ENCODE data around the gene BTBD19. TPM values are rescaled to one million over a fixed set of nuclear protein-coding genes. Genes with fewer than 3 reads are reported as not detected.

The BTBD19 gene
- polyA plus RNA-seq, 2 of the 4 experiments (the other 2 are of a cell fraction) = 4.7 to 7.4 TPM

GRCh38 chr1:44785029-44785380 is 23.3 kb upstream of the BTBD19 start:
- TF ChIP-seq NR3C1 (IDR thresholded peaks at IDR 0.05) (no peak), E2F6 (IDR thresholded peaks at IDR 0.05; ENCODE audit: borderline replicate concordance, low read depth) (no peak), RNF2 (IDR thresholded peaks at IDR 0.05; ENCODE audit: borderline replicate concordance, low read depth) (no peak), HOXB5 (CRISPR knock-in tag; IDR thresholded peaks at IDR 0.05) (no peak), ZSCAN20 (CRISPR knock-in tag; IDR thresholded peaks at IDR 0.05) (no peak), CEBPB (IDR thresholded peaks at IDR 0.05) (no peak), HMGXB4 (CRISPR knock-in tag; IDR thresholded peaks at IDR 0.05; ENCODE audit: borderline replicate concordance) (no peak)
- ChIA-PET CTCF (interaction anchor here (1.0 to 7.1 kb wide), 7 partner anchors 7 to 55 kb away, joined by 3 to 44 read pairs (median 6); partner anchors contain the start of genes BTBD19 and PLK3), POLR2A (interaction anchor here (1.8 kb wide), 2 partner anchors 10 to 34 kb away, joined by 4 to 11 read pairs; partner anchors contain the start of gene RPS8)
- DNase-seq (ENCODE audit: low read depth in 1 of 2, low spot score in 1 of 2) = no peak
- Histone ChIP-seq H3K27ac (no peak overlapping the region), H3K4me1 (peaks cover 6% of the 10 kb centered on the region), H3K4me3 (no peak overlapping the region), H3K9me3 (no peaks in the 10 kb centered on the region), H3K4me2 (no peak overlapping the region; the same call in 1 of the 3 replicates)
- no peak for FAIRE-seq
- ATAC-seq = peak; percentile 7 to 14; a peak in 4 of 6 replicates
- 84% methylated on average over 5 of the region's 6 CpGs for WGBS (ENCODE audit: missing lambda C conversion rate)

- ChIA-PET CTCF (interaction anchor here (0.7 to 7.1 kb wide), 12 partner anchors 8 to 110 kb away, joined by 3 to 44 read pairs (median 4); partner anchors contain the start of genes BTBD19, KIF2C and PLK3), POLR2A (interaction anchor here (1.6 to 1.8 kb wide), 2 partner anchors 10 to 34 kb away, joined by 4 to 11 read pairs; partner anchors contain the start of gene RPS8)
- TF ChIP-seq PBX3 (IDR thresholded peaks at IDR 0.05) (no peak), MYC (IDR thresholded peaks at IDR 0.05; ENCODE audit: borderline replicate concordance, low read length) (no peak), TP53 (CRISPR knock-in tag; IDR thresholded peaks at IDR 0.05) (no peak), RAD21 (conservative IDR thresholded peaks at IDR 0.05 in 1 of 2, IDR thresholded peaks at IDR 0.05 in 1 of 2) (no peak), MAX (IDR thresholded peaks at IDR 0.05) (no peak), HOXB5 (CRISPR knock-in tag; IDR thresholded peaks at IDR 0.05) (no peak), ZSCAN20 (CRISPR knock-in tag; IDR thresholded peaks at IDR 0.05) (no peak), KDM1A (IDR thresholded peaks at IDR 0.05; ENCODE audit: low read depth) (no peak), JUN (IDR thresholded peaks at IDR 0.05) (no peak), HEYL (CRISPR knock-in tag; IDR thresholded peaks at IDR 0.05) (no peak)
- 31% methylated on average over 10 of the region's 11 CpGs for WGBS (ENCODE audit: missing lambda C conversion rate)
- Histone ChIP-seq H3K27ac (peak overlapping the region; percentile 89 to 93), H3K4me2 (peak overlapping the region; percentile 97), H3K9me3 (no peaks in the 10 kb centered on the region), H3K4me1 (peaks cover 6% of the 10 kb centered on the region), H3K4me3 (peak overlapping the region; percentile 49)
- FAIRE-seq = no peak
- ATAC-seq = no peak
- DNase-seq (ENCODE audit: low read depth in 1 of 2, low spot score in 1 of 2) = no peak
These were observed 22.7 kb upstream of the BTBD19 start for GRCh38 chr1:44785501-44786137.

- no peaks in the 10 kb centered on the region for H3K9me3 ChIP-seq
- peak overlapping the region; percentile 97 for H3K4me2 ChIP-seq
- peaks cover 6% of the 10 kb centered on the region for H3K4me1 ChIP-seq
- peak overlapping the region; percentile 49 for H3K4me3 ChIP-seq
- ATAC-seq = peak; percentile 63 to 70
- no peak for FAIRE-seq
- ChIA-PET POLR2A (interaction anchor here (0.6 to 1.8 kb wide), 3 partner anchors 10 to 753 kb away, joined by 3 to 11 read pairs (median 4); partner anchors contain the start of gene RPS8), CTCF (interaction anchor here (0.7 to 7.1 kb wide), 19 partner anchors 8 to 713 kb away, joined by 3 to 44 read pairs (median 5); partner anchors contain the start of genes BTBD19, KIF2C, PLK3 and RNU5D-1)
- WGBS (ENCODE audit: missing lambda C conversion rate) = 30% methylated on average over 11 of the region's 49 CpGs
- peak; percentile 75 to 77 for DNase-seq (ENCODE audit: low read depth in 1 of 2, low spot score in 1 of 2)
- H3K27ac ChIP-seq = peak overlapping the region; percentile 89 to 93
- TF ChIP-seq GATA3 (IDR thresholded peaks at IDR 0.05; ENCODE audit: borderline replicate concordance) (no peak), JUN (IDR thresholded peaks at IDR 0.05) (peak in 1 of 2 experiments; percentile 56; a peak in 1 of 5 replicates), MYC (IDR thresholded peaks at IDR 0.05; ENCODE audit: borderline replicate concordance, low read length) (peak; percentile 78; the same call in 1 of the 2 replicates), MAZ (IDR thresholded peaks at IDR 0.05; ENCODE audit: borderline replicate concordance, low read depth, low read length) (no peak), ATOH8 (CRISPR knock-in tag; IDR thresholded peaks at IDR 0.05; ENCODE audit: low read depth) (0 out of 2 replicates have a peak, but pooled peaks have one; percentile 35), E2F6 (IDR thresholded peaks at IDR 0.05; ENCODE audit: borderline replicate concordance, low read depth) (peak; percentile 93), EHF (CRISPR knock-in tag; IDR thresholded peaks at IDR 0.05) (peak; percentile 62; the same call in 1 of the 2 replicates), SMC3 (IDR thresholded peaks at IDR 0.05) (peak; percentile 61), CTCF (IDR thresholded peaks at IDR 0.05) (peak; percentile 76), ZC3H11A (IDR thresholded peaks at IDR 0.05) (no peak)
These were observed 22.0 kb upstream of the BTBD19 start for GRCh38 chr1:44786138-44786840.
